HEK293T (cell line): ENCODE data around the gene MOGAT3.

Experiments
- CTCF ChIA-PET: fragments of 350-600 bp; formaldehyde crosslinking; extraction: SDS; loops from one replicate; lab custom pipeline; 2021; ENCODE audit warnings: antibody characterized with exemption, inconsistent platforms; lab: Yijun Ruan, JAX
- POLR2A ChIA-PET: fragments of 350-600 bp; formaldehyde crosslinking; extraction: SDS; loops from one replicate; lab custom pipeline; 2020; ENCODE audit warnings: antibody characterized with exemption, inconsistent platforms; lab: Yijun Ruan, JAX
- DNase-seq: peaks from one replicate; pipeline ENCODE4 v3.0.0; 2012; ENCODE audit warnings: mixed read lengths; ENCODE audit errors: extremely low spot score
- ARNT ChIP-seq: fragments of 450-650 bp; IDR thresholded peaks from 2 replicates; pipeline ENCODE4 v1.6.1; 2017; ENCODE audit warnings: mild to moderate bottlenecking
- BHLHE40 ChIP-seq: fragments of 450-650 bp; IDR thresholded peaks from 2 replicates; pipeline ENCODE4 v1.6.1; 2016; ENCODE audit warnings: mild to moderate bottlenecking, moderate library complexity, borderline replicate concordance
- CTBP1 ChIP-seq: fragments of 450-650 bp; IDR thresholded peaks from 2 replicates; pipeline ENCODE4 v1.6.1; 2016; ENCODE audit warnings: borderline replicate concordance
- ELF4 ChIP-seq: fragments of 450-650 bp; IDR thresholded peaks from 2 replicates; pipeline ENCODE4 v1.6.1; 2017; ENCODE audit warnings: antibody characterized with exemption
- FOXA1 ChIP-seq: fragments of 450-650 bp; IDR thresholded peaks from 2 replicates; pipeline ENCODE4 v1.6.1; 2016; ENCODE audit warnings: mild to moderate bottlenecking
- FOXK2 ChIP-seq: fragments of 450-650 bp; IDR thresholded peaks from 2 replicates; pipeline ENCODE4 v1.6.1; 2016; ENCODE audit warnings: mild to moderate bottlenecking
- FOXM1 ChIP-seq: fragments of 450-650 bp; IDR thresholded peaks from 2 replicates; pipeline ENCODE4 v1.6.1; 2017; ENCODE audit warnings: mild to moderate bottlenecking, borderline replicate concordance
- HDGF ChIP-seq: fragments of 450-650 bp; IDR thresholded peaks from 2 replicates; pipeline ENCODE4 v1.6.1; 2017; ENCODE audit warnings: antibody characterized with exemption, borderline replicate concordance
- L3MBTL2 ChIP-seq: fragments of 450-650 bp; conservative IDR thresholded peaks from 2 replicates; pipeline ENCODE4 v1.6.1; 2016; ENCODE audit warnings: mild to moderate bottlenecking
- LEF1 ChIP-seq: fragments of 450-650 bp; IDR thresholded peaks from 2 replicates; pipeline ENCODE4 v1.6.1; 2017; ENCODE audit warnings: mild to moderate bottlenecking, borderline replicate concordance
- NFRKB ChIP-seq: fragments of 450-650 bp; IDR thresholded peaks from 2 replicates; pipeline ENCODE4 v1.6.1; 2016; ENCODE audit warnings: mild to moderate bottlenecking, moderate library complexity
- PKNOX1 ChIP-seq: fragments of 450-650 bp; IDR thresholded peaks from 2 replicates; pipeline ENCODE4 v1.6.1; 2016
- SP1 ChIP-seq: fragments of 450-650 bp; IDR thresholded peaks from 2 replicates; pipeline ENCODE4 v1.6.1; 2017
- SUZ12 ChIP-seq: fragments of 450-650 bp; IDR thresholded peaks from 2 replicates; pipeline ENCODE4 v1.6.1; 2016; ENCODE audit warnings: mild to moderate bottlenecking
- TARDBP ChIP-seq: fragments of 450-650 bp; IDR thresholded peaks from 2 replicates; pipeline ENCODE4 v1.6.1; 2016
- ZNF384 ChIP-seq: fragments of 450-650 bp; IDR thresholded peaks from 2 replicates; pipeline ENCODE4 v1.6.1; 2016

MOGAT3 gene

DNA sequence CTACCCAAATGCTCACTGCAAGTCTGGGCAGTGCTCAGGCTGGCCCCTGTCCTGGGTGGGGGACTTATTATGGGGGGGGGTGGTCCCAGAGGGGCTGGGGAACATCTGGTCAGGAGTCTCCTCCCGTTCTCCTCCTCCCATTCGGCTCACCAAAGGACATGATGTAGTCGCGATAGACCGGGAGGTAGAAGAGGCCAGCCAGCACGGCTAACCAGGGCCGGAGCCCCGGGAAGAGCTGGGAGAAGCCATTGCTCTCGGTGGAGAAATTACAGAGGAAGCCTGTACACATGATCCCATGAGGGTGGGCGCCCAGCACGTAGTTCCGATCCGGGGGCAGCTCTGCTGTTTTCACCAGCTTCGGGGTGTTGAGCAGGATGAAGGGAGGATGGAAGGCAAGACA lies 2.4 kb downstream of the MOGAT3 start:
- ChIA-PET POLR2A (interaction anchor here (0.6 kb wide), 1 partner anchor 12 kb away, joined by 3 read pairs; no protein-coding TSS in a partner anchor), CTCF (no interaction called here)
- no peak for DNase-seq
- TF ChIP-seq HDGF (no peak), PKNOX1 (no peak), FOXA1 (no peak), NFRKB (no peak), BHLHE40 (no peak), FOXM1 (no peak), ARNT (no peak), TARDBP (no peak), L3MBTL2 (no peak), ZNF384 (no peak), FOXK2 (no peak), CTBP1 (no peak), LEF1 (no peak), SP1 (no peak), ELF4 (no peak), SUZ12 (no peak)

DNA sequence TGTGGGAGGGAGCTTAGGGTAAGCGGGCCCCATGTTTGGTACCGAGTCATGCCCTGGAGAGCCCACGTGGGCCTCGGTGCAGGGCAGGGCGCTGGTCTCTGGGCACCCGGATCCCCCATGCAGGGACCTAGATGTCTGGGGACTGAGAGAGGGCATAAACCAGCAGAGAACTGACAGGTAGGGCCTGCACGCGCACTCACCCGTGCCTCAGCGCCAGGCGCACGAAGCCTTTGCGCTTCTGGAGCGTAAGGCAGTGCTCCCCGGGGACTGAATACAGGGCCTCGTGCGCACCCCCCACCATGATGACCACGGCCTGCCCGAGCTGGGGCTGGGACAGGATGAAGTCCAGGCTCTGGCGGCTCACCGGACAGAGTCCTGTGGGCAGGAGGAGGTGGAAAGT lies 2.8 kb downstream of the MOGAT3 start:
- CTCF ChIA-PET: no interaction called here
- no peak for TF ChIP-seq PKNOX1
- no peak for TF ChIP-seq SUZ12
- no peak for TF ChIP-seq ZNF384
- no peak for TF ChIP-seq L3MBTL2
- no peak for TF ChIP-seq FOXM1
- no peak for TF ChIP-seq FOXA1
- no peak for TF ChIP-seq LEF1

DNA sequence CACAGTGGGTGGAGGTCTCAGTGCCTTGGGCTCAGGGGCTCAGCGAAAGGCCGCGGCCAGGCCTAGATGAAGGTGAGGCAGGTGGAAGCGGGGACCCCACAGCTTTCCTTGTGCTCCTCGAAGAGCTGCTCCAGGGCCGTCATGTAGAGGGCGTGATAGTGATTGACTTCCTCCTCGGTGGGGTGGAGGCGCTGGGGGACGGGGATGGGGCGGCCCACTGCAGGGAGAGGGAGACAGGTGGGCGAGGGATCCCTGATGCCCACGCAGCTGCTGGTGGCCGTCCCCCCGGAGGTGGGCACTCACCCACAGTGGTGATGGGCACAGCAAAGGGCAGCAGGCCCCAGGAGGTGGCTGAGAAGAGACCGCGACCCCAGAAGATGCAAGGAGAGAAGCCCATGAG lies 5.0 kb downstream of the MOGAT3 start:
- no peak for DNase-seq
- CTCF ChIA-PET: interaction anchor here (5.5 kb wide), 1 partner anchor 54 kb away, joined by 112 read pairs; no protein-coding TSS in a partner anchor
- POLR2A ChIA-PET: interaction anchor here (0.8 kb wide), 1 partner anchor 13 kb away, joined by 3 read pairs; no protein-coding TSS in a partner anchor
- TF ChIP-seq HDGF (no peak), ELF4 (no peak), FOXM1 (no peak), BHLHE40 (no peak), SP1 (no peak), LEF1 (no peak), SUZ12 (no peak), ARNT (no peak), L3MBTL2 (no peak), FOXK2 (no peak), PKNOX1 (no peak)

More for the DNA sequence above, 2.8 kb downstream of the MOGAT3 start:
- POLR2A ChIA-PET: no interaction called here
- DNase-seq: no peak

GRCh38 chr7:101189109-101189508 lies 11.7 kb downstream of the MOGAT3 start:
- ChIA-PET CTCF (no interaction called here), POLR2A (no interaction called here)
- TF ChIP-seq HDGF (no peak), FOXM1 (no peak), ZNF384 (no peak), PKNOX1 (no peak), BHLHE40 (no peak), ELF4 (no peak), FOXK2 (no peak), L3MBTL2 (no peak)
- no peak for DNase-seq

GRCh38 chr7:101186844-101187428 lies 13.9 kb downstream of the MOGAT3 start:
- ChIA-PET CTCF (interaction anchor here (1.1 kb wide), 1 partner anchor 43 kb away, joined by 7 read pairs; no protein-coding TSS in a partner anchor), POLR2A (no interaction called here)
- TF ChIP-seq ELF4 (no peak), CTBP1 (no peak), FOXA1 (no peak), LEF1 (no peak)
- no peak for DNase-seq

DNA sequence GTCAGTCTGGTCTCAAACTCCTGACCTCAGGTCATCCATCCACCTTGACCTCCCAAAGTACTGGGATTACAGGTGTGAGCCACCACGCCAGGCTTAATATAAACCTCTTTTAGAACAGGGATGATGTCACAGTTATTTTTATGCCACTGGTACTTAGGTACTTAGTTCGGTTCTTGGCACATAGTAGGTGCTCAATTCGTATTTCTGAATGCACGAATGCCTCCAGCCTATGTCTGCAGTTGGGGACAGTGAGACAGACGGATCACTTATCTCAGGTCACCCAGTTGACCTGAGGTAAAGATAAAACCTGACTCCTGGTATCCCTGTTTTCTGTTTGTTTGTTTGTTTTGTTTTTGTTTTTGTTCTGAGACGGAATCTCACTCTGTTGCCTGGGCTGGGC lies 14.6 kb downstream of the MOGAT3 start:
- TF ChIP-seq TARDBP: no peak
- TF ChIP-seq PKNOX1: no peak
- TF ChIP-seq HDGF: no peak
- TF ChIP-seq BHLHE40: no peak
- TF ChIP-seq FOXM1: no peak
- no peak for TF ChIP-seq L3MBTL2
- no peak for TF ChIP-seq FOXA1
- TF ChIP-seq ZNF384: no peak
- TF ChIP-seq LEF1: no peak
- TF ChIP-seq ELF4: no peak
- no peak for TF ChIP-seq ARNT
- TF ChIP-seq SP1: no peak
- no peak for TF ChIP-seq CTBP1
- TF ChIP-seq FOXK2: no peak
- DNase-seq: no peak
- ChIA-PET POLR2A (interaction anchor here (1.0 kb wide), 1 partner anchor 32 kb away, joined by 3 read pairs; the partner anchor contains the start of gene ZNHIT1), CTCF (no interaction called here)
